ENCODE data around the gene FUOM.
"Not testable (repeated sequence)": the region's sequence is repeated elsewhere in the genome, so short reads cannot be mapped to it uniquely, and the experiment has no call there.

Gene FUOM

GRCh38 chr10:133388236-133388972, 30.6 kb upstream of the FUOM start:
- DNase-seq, result no peak

DNA sequence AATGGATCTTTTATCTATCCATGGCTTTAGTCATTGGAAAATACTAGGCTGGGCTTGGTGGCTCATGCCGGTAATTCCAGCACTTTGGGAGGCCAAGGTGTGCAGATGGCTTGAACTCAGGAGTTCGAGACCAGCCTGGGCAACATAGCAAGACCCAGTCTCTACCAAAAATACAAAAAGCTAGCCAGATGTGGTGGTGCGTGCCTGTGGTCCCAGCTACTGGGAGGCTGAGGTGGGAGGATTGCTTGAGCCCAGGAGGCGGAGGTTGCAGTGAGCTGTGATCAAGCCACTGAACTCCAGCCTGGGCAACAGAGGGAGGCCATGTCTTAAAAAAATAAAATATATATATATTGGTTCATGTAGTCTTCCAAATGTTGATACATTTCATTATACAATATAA, 29.1 kb upstream of the FUOM start:
- DNase-seq, result not testable (repeated sequence)

GRCh38 chr10:133385214-133385613, 27.4 kb upstream of the FUOM start:
- DNase-seq, result no peak

- DNase-seq, result no peak
These were observed 26.3 kb upstream of the FUOM start for GRCh38 chr10:133384071-133384470.

- no peak for DNase-seq
These were observed 25.7 kb upstream of the FUOM start for GRCh38 chr10:133383551-133383950.

DNA sequence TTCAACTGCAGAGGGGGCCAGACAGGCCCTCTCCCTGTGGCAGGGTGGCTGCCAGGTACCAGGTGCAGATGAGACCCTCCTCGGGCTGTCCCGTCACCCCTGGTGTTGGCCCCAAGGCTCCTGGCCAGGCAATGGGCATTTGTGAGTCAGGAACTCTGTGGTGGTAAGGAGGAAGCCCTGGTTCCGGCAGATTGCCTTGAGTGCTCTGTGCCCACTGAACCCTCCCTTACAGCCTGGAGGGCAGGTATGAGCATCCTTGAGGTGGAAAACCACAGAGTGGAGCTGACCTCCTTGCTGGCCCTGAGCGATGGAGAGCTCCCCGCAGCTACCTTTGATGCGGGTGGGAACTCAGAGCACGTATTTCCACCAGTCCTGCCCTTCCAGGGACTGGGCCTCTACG, 23.2 kb upstream of the FUOM start:
- no peak for DNase-seq

GRCh38 chr10:133379801-133380666, 22.2 kb upstream of the FUOM start:
- no peak for DNase-seq

DNA sequence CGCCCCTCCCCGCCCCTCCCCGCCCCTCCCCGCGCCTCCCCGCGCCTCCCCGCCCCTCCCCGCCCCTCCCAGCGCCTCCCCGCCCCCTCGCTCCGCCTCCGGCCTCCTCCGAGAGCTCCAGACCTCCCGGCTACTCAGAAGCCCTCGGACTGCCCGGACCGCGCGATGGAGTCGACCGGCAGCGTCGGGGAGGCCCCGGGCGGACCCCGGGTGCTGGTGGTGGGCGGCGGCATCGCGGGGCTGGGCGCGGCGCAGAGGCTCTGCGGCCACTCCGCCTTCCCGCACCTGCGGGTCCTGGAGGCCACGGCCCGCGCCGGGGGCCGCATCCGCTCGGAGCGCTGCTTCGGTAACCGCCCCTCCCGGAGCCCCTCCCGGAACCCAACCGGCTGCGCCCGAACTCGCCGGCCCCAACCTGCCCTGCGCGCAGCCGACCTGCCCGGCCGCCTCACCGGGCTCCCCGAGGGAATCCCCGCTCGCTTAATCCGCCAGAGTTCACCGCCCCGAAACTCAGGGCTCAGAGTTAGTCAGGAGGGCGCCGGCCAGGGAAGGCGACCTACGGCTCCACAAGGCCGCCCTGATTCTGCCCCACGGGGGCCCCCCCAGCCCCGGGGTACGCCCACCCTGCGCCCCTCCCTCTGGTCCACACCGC, 21.5 kb upstream of the FUOM start, which contains the start of gene PAOX:
Gene PAOX (plus strand): TSS at position 111 of the 649 bp plus-strand sequence. CDS start 55 bp downstream, at position 166.
- no peak for DNase-seq

- peak; percentile 11 for DNase-seq
These were observed 20.7 kb upstream of the FUOM start for GRCh38 chr10:133378251-133379096.

DNA sequence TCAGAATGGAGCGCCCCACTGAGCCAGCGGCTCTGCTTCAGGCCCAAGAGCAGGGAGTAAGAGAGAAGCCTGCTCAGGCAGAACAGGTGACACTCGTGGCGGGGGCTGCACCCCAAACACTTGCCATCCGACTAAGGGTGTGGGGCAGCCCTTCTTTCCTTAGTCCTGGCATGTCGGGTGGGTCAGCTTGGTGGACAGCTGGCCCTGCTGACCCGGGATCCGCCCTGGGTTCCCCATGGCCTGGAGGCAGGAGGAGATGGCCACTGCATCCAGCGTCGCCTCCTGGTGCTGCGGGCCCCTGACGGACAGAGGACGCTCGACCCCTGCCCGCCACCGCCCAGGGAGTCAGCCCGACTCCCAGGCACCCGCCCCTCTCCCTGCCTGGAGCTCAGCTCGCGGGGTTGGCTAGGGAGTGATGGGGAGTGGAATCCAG, 20.0 kb upstream of the FUOM start:
- no peak for DNase-seq

- no peak for DNase-seq
These were observed 19.4 kb upstream of the FUOM start for GRCh38 chr10:133377025-133377817.

DNA sequence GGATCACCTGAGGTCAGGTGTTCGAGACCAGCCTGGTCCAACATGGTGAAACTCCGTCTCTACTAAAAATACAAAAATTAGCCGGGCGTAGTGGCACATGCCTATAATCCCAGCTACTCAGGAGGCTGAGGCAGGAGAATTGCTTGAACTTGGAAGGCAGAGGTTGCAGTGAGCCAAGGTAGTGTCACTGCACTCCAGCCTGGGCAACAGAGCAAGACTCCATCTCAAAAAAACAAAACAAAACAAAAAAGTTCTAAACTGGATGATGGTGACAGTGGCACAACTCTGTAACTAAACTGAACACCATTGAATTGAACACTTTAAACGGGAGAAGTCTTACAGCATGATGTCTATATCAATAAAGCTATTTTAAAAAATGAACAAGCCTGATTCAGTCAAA, 18.4 kb upstream of the FUOM start:
- not testable (repeated sequence) for DNase-seq

- no peak for DNase-seq
These were observed 17.7 kb upstream of the FUOM start for GRCh38 chr10:133375357-133376115.

DNA sequence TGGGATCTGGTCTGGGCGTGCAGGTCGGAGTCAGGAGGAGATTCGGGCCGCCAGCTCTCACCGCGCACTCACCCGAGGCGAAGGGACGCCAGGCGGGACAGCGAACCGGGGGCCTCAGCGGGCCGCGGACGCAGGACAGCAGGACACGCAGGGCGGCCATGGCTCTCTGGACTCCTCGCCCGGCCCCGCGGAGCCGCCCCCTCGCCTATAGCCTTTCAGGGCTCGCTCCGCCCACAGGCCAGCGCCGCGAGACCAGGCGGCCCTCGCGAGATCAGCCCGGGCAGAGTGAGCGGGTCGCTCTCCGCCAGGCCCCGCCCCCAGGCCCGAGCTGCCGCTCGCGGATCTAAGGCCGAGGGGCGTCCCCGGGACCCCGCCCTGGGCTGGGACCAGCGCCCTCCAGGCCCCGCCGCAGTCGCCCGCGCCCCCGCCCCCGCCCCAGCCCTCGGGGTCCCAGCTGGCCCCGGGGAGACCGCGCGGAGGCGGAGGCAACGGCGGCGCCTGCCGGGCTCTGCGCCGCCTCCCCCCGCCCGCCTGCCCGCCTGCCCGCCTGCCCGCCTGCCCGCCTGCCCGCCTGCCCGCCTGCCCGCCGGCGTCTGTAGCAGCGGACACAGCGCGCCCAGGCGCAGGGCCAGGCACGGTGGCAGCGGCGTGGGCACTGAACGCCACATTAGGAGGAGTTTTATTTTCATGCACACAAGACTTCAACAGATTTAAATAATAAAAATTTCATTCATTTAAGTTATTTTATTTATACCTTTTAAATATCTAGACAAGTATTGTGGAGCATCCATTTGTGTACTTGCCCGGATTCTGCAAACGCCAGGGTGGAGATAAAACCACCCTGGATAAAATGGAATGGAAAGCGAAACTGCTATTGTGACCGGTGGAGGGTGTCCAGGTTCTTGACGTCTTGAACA, 15.6 kb upstream of the FUOM start, which contains the start of gene ECHS1:
Gene ECHS1 (minus strand): TSS at position 181 of the 917 bp plus-strand sequence. CDS start 21 bp downstream, at position 160.
- peak; percentile 69 for DNase-seq

- DNase-seq, result no peak
These were observed 14.7 kb upstream of the FUOM start for GRCh38 chr10:133372507-133372906.

- no peak for DNase-seq
These were observed 12.4 kb upstream of the FUOM start for GRCh38 chr10:133370030-133370786.

DNA sequence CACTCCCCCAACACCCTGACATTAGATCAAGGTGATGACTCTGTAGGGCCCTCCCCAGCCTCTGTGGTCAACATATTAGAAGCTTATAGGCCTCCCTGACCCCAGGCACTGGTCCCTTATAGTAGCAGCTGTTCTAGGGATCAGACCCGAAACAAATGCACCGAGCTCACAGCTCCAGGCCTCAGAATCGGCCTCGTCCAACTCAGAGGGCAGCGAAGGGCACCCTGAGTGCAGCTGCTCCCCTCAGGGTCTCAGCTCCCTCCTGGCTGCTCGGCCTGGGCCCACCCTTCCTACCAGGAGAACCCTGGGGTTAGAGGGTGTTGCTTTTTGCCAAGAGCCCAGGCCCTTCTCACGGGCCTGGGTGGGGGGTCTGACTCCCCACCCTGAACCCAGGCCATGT, 10.3 kb upstream of the FUOM start:
- no peak for DNase-seq

DNA sequence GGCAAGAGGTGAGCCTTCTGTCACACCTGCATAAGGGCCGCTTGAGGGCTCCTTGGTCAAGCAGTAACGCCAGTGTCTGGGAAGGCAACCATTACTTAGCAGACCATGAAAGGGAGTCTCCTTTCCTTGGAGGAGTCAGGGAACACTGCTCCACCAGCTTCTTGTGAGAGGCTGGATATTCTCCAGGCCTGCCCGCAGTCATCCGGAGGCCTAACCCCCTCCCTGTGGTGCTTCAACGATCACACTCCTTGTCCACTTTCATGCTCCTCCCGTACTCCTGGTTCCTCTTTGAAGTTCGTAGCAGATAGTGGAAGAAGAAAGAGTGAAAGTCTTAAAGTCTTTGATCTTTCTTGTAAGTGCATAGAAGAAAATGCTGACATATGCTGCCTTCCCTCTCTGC, 9.6 kb upstream of the FUOM start:
- not testable (repeated sequence) for DNase-seq

- DNase-seq, result no peak
These were observed 8.9 kb upstream of the FUOM start for GRCh38 chr10:133366751-133367150.
